Testis (tissue), 3 donors: ENCODE measurements around the gene POLQ. TPM values are rescaled to one million over a fixed set of nuclear protein-coding genes. Genes with fewer than 3 reads are reported as not detected.

ENCODE experiments used
- DNase-seq: peaks from one replicate; pipeline ENCODE4 v3.0.0-alpha.2; 2019
- H3K27ac ChIP-seq, 2 donors: fragments of 200-600 bp; sonication (generic); one replicate each; pipeline ENCODE4 v1.5.1; 2019
- H3K27me3 ChIP-seq: fragments of 200-600 bp; sonication (generic); one replicate; pipeline ENCODE4 v1.5.1; 2019
- H3K36me3 ChIP-seq: fragments of 200-600 bp; sonication (generic); one replicate; pipeline ENCODE4 v1.5.1; 2017; ENCODE audit warnings: low read depth; ENCODE audit errors: missing control alignments
- H3K4me1 ChIP-seq: fragments of 200-600 bp; sonication (generic); one replicate; pipeline ENCODE4 v1.5.1; 2019
- H3K4me3 ChIP-seq, 2 donors: fragments of 200-600 bp; sonication (generic); one replicate each; pipeline ENCODE4 v1.5.1; 2017 to 2019
- H3K9me3 ChIP-seq: fragments of 200-600 bp; sonication (generic); one replicate; pipeline ENCODE4 v1.5.1; 2017
- CTCF ChIP-seq, 3 experiments: fragments of 450-650 bp in 2 of 3; fragments of 200-600 bp in 1 of 3; sonication (generic) in 1 of 3; IDR thresholded peaks; one replicate each; pipeline ENCODE4 v1.5.1; 2016 to 2019; ENCODE audit warnings: antibody characterized with exemption in 3 of 3, mild to moderate bottlenecking in 2 of 3, moderate library complexity in 1 of 3
- POLR2A ChIP-seq: fragments of 450-650 bp; IDR thresholded peaks from one replicate; pipeline ENCODE4 v1.6.1; 2017; ENCODE audit warnings: antibody characterized with exemption, mild to moderate bottlenecking, moderate library complexity
- WGBS, 2 donors: methylation state at CpG; one replicate each; pipeline ENCODE4 v1.1.5; 2018; 5-methylcytosine and 5-hydroxymethylcytosine counted together
- intact Hi-C: fragments of 100-400 bp; cut with DNase I; formaldehyde crosslinking; loops from one replicate; pipeline ENCODE4 v1.15.1; 2023; ENCODE audit warnings: low total_unique reads
- polyA plus RNA-seq: library from polyadenylated mRNA; stranded (reverse); fragments of 350-450 nt; fragmentation: Illumina TruSeq; extraction: RNeasy Lipid Tissue Mini Kit (QIAGEN cat#74804); gene quantifications from one replicate; pipeline ENCODE4 v1.2.3, GENCODE V29; 2014; ENCODE audit warnings: low read depth, low replicate concordance; ENCODE audit not compliant: insufficient read depth
- total RNA-seq, 2 donors: library from RNA; depleted of rRNA; stranded (reverse); fragments of >200 nt; gene quantifications; one replicate each; pipeline ENCODE4 v1.2.3, GENCODE V29; 2016

Gene POLQ
- total and polyA plus RNA-seq, 3 donors from 2014 or later, result 3.7 to 12.0 (median 7.7) TPM

GRCh38 chr3:121515313-121515712, 30.5 kb downstream of the POLQ start:
- no peak overlapping the region for H3K27ac ChIP-seq
- intact Hi-C loops, result no loop called here
- 50% methylated on average over 2 of the region's 2 CpGs for WGBS, 2 donors
- H3K4me3 ChIP-seq, result no peak overlapping the region
- H3K36me3 ChIP-seq, result no peaks in the 10 kb centered on the region
- no peaks in the 10 kb centered on the region for H3K4me1 ChIP-seq
- H3K9me3 ChIP-seq, result no peaks in the 10 kb centered on the region
- H3K27me3 ChIP-seq, result no peaks in the 10 kb centered on the region
- no peak for TF ChIP-seq POLR2A
- no peak for TF ChIP-seq CTCF (IDR thresholded peaks at IDR 0.05)
- DNase-seq, result no peak

- no peak overlapping the region for H3K4me3 ChIP-seq
- DNase-seq, result no peak
- intact Hi-C loops, result no loop called here
- no peaks in the 10 kb centered on the region for H3K9me3 ChIP-seq
- no peaks in the 10 kb centered on the region for H3K27me3 ChIP-seq
- no peak overlapping the region for H3K27ac ChIP-seq
- no peak for TF ChIP-seq POLR2A
- TF ChIP-seq CTCF (IDR thresholded peaks at IDR 0.05), result no peak
- WGBS, 2 donors, result 93 to 98% methylated on average over 3 of the region's 3 CpGs
- H3K4me1 ChIP-seq, result no peaks in the 10 kb centered on the region
- no peaks in the 10 kb centered on the region for H3K36me3 ChIP-seq
These were observed 31.3 kb downstream of the POLQ start for GRCh38 chr3:121514496-121514895.

GRCh38 chr3:121508389-121508788, 37.4 kb downstream of the POLQ start:
- DNase-seq, result no peak
- Histone ChIP-seq H3K4me3 (no peak overlapping the region), H3K4me1 (no peaks in the 10 kb centered on the region), H3K27ac (no peak overlapping the region), H3K27me3 (no peaks in the 10 kb centered on the region), H3K36me3 (no peaks in the 10 kb centered on the region), H3K9me3 (no peaks in the 10 kb centered on the region)
- TF ChIP-seq POLR2A (no peak), CTCF (IDR thresholded peaks at IDR 0.05) (no peak)
- 87 to 90% methylated on average over 4 of the region's 4 CpGs for WGBS, 2 donors
- intact Hi-C loops, result no loop called here

- no peak overlapping the region for H3K4me3 ChIP-seq
- H3K4me1 ChIP-seq, result no peaks in the 10 kb centered on the region
- H3K36me3 ChIP-seq, result no peaks in the 10 kb centered on the region
- TF ChIP-seq POLR2A, result no peak
- TF ChIP-seq CTCF (IDR thresholded peaks at IDR 0.05), result no peak
- intact Hi-C loops, result no loop called here
- H3K9me3 ChIP-seq, result no peaks in the 10 kb centered on the region
- no peaks in the 10 kb centered on the region for H3K27me3 ChIP-seq
- no peak overlapping the region for H3K27ac ChIP-seq
- DNase-seq, result no peak
These were observed 40.5 kb downstream of the POLQ start for GRCh38 chr3:121505256-121505655.

- 92 to 95% methylated on average over 2 of the region's 2 CpGs for WGBS, 2 donors
- Histone ChIP-seq H3K27ac (no peak overlapping the region), H3K27me3 (no peaks in the 10 kb centered on the region), H3K4me3 (no peak overlapping the region), H3K36me3 (no peaks in the 10 kb centered on the region), H3K9me3 (no peaks in the 10 kb centered on the region), H3K4me1 (no peaks in the 10 kb centered on the region)
- no peak for DNase-seq
- TF ChIP-seq CTCF (IDR thresholded peaks at IDR 0.05) (no peak), POLR2A (no peak)
- intact Hi-C loops, result no loop called here
These were observed 41.2 kb downstream of the POLQ start for GRCh38 chr3:121504618-121505017.
